GM18502 (cell line): ENCODE measurements around the gene FTO.

ENCODE experiments used
- ATAC-seq: cut with Tn5 transposase; IDR thresholded peaks from one replicate; pipeline ENCODE4 v1.9.1; 2021; ENCODE audit warnings: mild to moderate bottlenecking; ENCODE audit not compliant: unreplicated experiment, poor library complexity

FTO gene

DNA sequence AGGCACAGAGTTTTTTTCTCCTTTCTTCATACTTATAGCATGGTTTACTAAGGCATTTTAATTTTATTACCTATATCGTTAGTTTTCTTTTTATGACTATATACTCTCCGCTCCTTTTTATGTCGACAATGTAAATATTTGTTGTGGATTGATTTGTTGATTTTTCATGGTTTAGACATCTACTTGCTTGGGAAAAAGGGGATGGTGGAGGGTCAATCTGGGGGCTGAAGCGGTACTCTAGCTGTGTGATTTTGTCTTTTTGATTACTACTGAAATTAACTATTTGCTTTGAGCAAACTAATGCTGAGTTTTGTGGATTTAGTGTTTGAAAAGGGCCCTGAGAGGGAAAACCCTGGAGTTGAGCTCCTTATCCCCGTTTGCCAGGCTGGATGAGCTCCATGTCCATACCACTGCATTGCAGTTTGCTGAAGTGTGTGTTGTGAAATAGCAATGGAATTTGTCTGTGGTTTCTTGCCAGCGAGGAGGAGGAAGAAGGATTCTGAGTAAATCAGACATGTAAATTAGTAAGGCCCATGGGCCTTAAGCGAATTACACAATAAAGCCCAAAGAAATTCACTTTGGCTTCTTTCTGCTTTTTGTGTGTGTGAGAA lies 72.0 kb downstream of the FTO start:
- ATAC-seq: no peak

- ATAC-seq: no peak
Measured at GRCh38 chr16:53779186-53779585, 75.2 kb downstream of the FTO start.

GRCh38 chr16:53780051-53780450 lies 76.1 kb downstream of the FTO start:
- ATAC-seq: no peak

DNA sequence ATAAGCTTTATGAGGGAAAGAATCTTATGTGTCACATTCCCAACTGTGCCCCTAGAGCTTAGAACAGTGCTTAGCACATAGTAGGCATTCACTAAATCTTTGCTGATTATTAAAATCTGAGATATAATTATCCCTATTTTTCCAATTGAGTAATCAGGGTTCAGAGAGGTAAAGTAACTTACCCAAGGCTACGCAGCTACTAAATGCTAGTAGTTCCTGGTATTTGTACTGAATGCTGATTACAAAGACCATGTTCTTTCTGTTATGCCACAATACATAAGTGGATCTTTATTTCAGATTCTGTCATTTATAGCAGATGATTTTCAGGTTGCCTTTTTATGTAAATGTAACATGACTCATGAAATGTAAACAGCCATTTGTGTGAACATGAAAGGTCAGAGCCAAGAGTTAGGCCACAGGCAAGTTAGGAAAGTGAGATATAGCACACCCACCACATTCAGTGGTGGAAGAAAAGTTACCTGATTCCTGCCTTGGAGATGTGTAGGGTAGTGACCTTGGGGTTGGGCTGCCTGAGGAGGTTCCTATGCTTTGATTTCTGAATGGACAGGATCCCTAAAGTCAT lies 77.2 kb downstream of the FTO start:
- no peak for ATAC-seq

GRCh38 chr16:53782148-53782547 lies 78.2 kb downstream of the FTO start:
- ATAC-seq: no peak

DNA sequence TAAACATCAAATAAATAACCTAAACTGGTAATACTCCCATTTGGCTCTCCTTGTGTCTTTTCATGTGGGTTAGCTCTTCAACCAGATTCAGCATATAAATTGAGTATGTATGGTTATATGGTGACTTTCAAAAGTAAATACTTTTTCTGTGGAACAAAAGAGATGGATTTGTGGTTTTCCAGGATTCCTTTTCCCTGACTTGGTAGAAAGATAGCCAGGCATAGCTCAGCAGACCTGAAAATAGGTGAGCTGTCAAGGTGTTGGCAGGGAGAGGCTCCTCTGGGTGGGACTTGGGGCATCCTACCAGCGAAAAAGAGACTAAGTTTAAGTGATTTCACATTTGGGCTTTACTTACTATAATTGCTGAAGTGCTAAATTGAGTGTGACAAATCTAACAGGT lies 80.3 kb downstream of the FTO start:
- no peak for ATAC-seq

GRCh38 chr16:53785044-53785443 lies 81.1 kb downstream of the FTO start:
- no peak for ATAC-seq

DNA sequence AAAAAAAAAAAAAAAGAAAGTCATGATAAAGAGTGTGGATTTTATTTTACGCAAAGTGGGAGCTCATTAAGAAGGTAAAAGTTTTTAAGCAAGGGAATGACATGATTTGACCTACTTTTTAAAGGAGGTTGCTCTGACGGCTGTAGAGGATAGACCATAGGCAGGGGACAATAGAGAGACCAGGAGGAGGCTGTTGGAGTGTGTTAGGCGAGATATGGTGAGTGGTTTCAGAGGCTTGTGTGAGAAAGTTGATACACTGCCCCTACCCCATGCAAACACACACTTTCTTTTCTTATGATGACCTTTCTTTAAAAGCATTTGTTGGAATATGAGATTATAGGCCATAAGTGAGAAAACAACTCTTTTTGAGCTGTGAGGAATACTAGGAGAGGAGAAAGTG lies 82.0 kb downstream of the FTO start:
- ATAC-seq: no peak

- no peak for ATAC-seq
Measured at GRCh38 chr16:53787423-53787822, 83.5 kb downstream of the FTO start.

DNA sequence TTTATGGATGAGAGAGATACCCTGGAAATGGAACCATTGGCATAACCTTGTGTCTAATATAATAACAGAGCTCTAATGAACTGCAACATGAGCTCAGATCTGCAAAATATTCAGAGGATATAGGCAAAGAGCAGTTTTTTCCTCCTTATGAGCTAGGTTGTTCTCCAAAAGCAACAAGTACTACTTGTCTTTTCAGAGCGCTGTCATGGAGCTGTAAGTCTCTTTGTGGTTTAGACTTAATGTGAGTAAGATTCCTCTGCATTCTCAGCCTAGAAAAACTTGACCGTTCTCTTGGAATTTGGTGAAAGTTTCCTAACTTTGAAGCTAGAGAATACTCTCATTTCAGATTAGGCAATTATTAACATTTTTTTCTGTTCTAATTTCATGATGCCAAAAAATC lies 85.2 kb downstream of the FTO start:
- no peak for ATAC-seq

DNA sequence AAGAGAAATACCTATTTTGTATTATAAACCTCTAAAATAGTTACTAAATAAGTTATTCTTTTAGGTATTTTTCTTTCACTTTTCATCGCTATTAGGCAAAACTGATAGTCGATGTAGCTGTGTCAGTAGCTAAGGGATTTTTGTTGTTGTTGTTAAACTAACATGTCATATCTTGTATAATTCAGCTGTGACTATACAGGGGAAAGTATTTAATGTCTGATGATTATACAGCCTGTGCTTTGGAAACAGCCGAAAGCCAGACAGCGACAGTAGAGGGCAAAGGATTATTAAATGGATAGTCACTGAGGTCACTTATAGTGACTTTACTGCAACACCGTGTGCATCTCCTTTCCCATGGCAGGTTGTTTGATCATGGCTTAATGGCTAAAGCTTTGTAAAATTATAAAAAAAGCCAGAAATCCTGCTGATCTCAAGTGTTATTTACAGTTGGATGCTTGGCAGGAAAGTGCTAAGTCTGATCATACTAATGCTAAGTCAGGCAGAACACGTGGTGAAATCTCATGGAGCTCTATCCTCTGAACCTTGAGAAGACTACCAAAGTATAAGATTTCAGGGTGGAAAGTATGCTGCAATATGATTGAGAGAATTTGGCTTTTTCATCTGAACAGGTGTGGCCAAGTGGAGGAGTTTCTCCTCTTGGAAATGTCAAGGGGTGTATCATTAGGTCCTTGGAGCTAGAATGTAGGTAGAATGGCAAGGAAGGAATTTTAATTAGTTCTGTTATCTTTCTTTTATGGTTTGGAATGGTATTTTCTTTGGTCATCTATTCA lies 88.4 kb downstream of the FTO start:
- no peak for ATAC-seq

GRCh38 chr16:53803451-53803850 lies 99.5 kb downstream of the FTO start:
- ATAC-seq: no peak

- no peak for ATAC-seq
Measured at GRCh38 chr16:53803998-53804397, 100.0 kb downstream of the FTO start.

GRCh38 chr16:53804467-53804866 lies 100.5 kb downstream of the FTO start:
- ATAC-seq: no peak

DNA sequence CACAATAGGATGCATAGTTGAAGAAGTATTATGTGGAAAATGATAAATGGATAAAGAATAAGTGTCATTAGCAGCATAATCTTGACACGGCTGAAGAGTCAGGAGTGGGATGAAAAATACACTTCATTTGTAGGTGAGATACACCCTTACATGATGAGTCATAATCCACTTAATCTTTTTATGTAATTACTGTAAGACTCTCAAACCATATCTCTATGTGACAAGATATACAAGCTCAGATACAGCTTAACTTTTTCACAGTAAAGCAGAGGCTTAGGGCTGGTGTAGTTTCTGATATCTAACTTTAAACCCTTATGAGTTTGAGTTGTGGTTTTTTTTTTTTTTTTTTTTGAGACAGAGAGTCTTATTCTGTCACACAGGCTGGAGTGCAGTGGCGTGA lies 101.2 kb downstream of the FTO start:
- no peak for ATAC-seq

DNA sequence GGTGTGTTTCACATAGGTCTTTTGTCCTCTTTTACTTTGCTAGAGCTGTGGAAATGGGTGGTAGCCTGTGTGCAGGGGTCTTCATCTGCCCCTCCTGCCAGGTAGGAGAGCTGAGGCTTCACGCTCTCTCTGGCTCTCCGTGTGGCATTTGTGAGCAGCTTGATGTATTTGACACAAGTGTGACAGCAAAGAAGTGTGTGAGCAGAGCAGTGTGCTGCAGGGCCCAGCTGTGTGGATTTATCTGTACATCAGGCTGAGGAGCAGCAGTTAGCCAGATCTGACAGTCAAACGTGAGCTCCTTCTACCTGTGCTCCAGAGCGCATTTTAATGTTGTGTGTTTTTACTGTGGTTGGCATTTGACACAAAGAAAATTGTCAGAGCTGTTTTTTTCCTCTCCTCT lies 101.8 kb downstream of the FTO start:
- ATAC-seq: no peak

GRCh38 chr16:53809088-53809932 lies 105.4 kb downstream of the FTO start:
- no peak for ATAC-seq

GRCh38 chr16:53812914-53813313 lies 109.0 kb downstream of the FTO start:
- no peak for ATAC-seq

GRCh38 chr16:53814801-53815200 lies 110.8 kb downstream of the FTO start:
- ATAC-seq: no peak

GRCh38 chr16:53816211-53816836 lies 112.4 kb downstream of the FTO start:
- ATAC-seq: no peak
